WTC11 (cell line): ENCODE data around the gene ZNF678.

Source experiments
- ATF1 ChIP-seq: sonication (generic); formaldehyde crosslinking; IDR thresholded peaks from 2 replicates; pipeline ENCODE4 v1.8.1; 2023; ENCODE audit warnings: mild to moderate bottlenecking, moderate library complexity, missing genetic modification reagents
- TCF7 ChIP-seq: sonication (generic); formaldehyde crosslinking; IDR thresholded peaks from 2 replicates; pipeline ENCODE4 v1.8.0; 2022; ENCODE audit warnings: mild to moderate bottlenecking, low read depth, missing genetic modification reagents, moderate library complexity
- TEAD4 ChIP-seq: sonication (generic); formaldehyde crosslinking; IDR thresholded peaks from 2 replicates; pipeline ENCODE4 v1.8.0; 2022; ENCODE audit warnings: mild to moderate bottlenecking, missing genetic modification reagents
- TF ChIP-seq, protein P1 (sequence below): fragments of 200-600 bp; IDR thresholded peaks from 2 replicates; pipeline ENCODE4 v1.8.0; 2022; ENCODE audit warnings: antibody characterized with exemption
- TF ChIP-seq, protein P2 (sequence below): sonication (generic); formaldehyde crosslinking; IDR thresholded peaks from 2 replicates; pipeline ENCODE4 v1.8.0; 2022; ENCODE audit warnings: mild to moderate bottlenecking, missing genetic modification reagents
- TF ChIP-seq, protein P3 (sequence below): sonication (generic); formaldehyde crosslinking; IDR thresholded peaks from 2 replicates; pipeline ENCODE4 v1.8.1; 2022; ENCODE audit warnings: mild to moderate bottlenecking, missing genetic modification reagents, moderate library complexity, borderline replicate concordance

DNA sequence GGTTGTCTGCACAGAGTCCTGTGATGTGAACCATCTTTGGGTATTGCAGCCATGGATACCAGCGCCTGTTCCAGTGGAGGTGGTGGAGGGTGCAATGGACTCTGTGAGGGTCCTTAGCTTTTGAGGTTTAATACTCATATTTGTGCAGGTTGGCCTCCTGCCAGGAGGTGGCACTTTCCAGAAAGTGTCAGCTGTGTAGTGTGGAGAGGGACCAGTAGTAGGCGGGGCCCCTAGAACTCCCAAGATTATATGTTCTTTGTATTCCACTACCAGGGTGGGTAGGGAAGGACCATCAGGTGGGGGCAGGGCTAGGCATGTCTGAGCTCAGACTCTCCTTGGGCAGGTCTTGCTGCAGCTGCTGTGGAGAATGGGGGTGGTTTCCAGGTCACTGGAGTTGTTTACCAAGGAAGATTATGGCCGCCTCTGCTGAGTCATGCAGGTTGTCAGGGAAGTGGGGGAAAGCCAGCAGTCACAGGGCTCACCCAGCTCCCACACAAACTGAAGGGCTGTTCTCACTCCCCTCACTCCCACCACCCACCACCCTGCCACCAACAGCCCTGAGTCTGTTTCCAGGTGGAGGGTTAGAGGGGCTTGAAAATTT lies 31.2 kb upstream of the ZNF678 start:
- TF ChIP-seq TEAD4 (CRISPR knock-in tag) (no peak), ATF1 (CRISPR knock-in tag) (no peak), TCF7 (CRISPR knock-in tag) (no peak)
- TF ChIP-seq, protein P1, sequence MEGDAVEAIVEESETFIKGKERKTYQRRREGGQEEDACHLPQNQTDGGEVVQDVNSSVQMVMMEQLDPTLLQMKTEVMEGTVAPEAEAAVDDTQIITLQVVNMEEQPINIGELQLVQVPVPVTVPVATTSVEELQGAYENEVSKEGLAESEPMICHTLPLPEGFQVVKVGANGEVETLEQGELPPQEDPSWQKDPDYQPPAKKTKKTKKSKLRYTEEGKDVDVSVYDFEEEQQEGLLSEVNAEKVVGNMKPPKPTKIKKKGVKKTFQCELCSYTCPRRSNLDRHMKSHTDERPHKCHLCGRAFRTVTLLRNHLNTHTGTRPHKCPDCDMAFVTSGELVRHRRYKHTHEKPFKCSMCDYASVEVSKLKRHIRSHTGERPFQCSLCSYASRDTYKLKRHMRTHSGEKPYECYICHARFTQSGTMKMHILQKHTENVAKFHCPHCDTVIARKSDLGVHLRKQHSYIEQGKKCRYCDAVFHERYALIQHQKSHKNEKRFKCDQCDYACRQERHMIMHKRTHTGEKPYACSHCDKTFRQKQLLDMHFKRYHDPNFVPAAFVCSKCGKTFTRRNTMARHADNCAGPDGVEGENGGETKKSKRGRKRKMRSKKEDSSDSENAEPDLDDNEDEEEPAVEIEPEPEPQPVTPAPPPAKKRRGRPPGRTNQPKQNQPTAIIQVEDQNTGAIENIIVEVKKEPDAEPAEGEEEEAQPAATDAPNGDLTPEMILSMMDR: no peak
- TF ChIP-seq, protein P2, sequence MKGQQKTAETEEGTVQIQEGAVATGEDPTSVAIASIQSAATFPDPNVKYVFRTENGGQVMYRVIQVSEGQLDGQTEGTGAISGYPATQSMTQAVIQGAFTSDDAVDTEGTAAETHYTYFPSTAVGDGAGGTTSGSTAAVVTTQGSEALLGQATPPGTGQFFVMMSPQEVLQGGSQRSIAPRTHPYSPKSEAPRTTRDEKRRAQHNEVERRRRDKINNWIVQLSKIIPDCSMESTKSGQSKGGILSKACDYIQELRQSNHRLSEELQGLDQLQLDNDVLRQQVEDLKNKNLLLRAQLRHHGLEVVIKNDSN (CRISPR knock-in tag): no peak
- TF ChIP-seq, protein P3, sequence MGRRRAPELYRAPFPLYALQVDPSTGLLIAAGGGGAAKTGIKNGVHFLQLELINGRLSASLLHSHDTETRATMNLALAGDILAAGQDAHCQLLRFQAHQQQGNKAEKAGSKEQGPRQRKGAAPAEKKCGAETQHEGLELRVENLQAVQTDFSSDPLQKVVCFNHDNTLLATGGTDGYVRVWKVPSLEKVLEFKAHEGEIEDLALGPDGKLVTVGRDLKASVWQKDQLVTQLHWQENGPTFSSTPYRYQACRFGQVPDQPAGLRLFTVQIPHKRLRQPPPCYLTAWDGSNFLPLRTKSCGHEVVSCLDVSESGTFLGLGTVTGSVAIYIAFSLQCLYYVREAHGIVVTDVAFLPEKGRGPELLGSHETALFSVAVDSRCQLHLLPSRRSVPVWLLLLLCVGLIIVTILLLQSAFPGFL (CRISPR knock-in tag): no peak
